ENCODE data around the gene POLN. TPM values are rescaled to one million over a fixed set of nuclear protein-coding genes. Genes with fewer than 3 reads are reported as not detected.

Gene POLN
- total RNA-seq, 2 experiments from 2014 or later = 4.0 to 4.4 TPM

DNA sequence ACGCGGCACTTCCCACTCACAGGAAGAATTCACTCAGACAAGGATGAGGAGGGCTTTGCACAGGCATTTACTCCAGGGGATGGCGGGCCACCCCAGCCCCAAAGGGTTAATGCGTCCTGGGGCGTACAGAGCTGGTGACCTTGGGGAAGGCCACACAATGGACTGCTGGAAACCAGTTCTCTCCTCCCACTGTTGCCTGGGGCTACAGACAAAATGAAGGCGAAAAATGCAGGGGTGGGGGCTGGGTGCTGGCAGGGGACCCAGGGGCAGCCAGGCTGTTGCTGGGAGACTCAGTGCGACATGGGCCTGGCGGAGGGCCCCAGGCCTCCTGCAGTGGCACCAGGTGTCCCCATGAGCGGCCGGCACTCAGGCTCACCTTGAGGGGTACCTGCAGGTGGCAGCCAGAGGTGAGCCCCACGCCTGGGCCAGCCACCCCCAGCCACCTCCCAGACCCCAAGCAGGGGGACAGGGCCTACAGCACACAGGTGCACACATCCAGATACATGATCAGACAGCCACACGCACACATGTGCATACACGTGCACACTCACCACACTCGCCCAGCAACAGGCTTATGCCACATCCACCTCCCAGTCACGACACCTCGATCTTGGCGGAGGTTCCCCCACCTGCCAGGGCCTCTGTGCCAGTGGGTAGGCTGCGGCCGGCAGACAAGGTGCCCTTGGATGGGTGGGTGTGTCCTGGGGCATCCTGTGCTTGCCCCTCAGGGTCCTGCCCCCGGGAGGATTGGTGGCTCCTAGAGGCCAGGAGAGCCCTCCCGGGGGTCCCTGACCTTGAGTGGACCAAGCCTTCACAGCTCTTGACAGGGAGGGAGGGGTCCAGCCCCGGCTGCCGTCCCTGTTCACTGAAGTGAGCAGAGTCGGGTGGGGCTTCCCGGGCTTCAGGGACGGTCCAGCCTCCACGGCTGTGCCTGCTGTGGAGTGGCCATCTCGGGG lies 169.7 kb downstream of the POLN start:
- H3K4me2 ChIP-seq (ENCODE audit: low read length) = no peak overlapping the region

DNA sequence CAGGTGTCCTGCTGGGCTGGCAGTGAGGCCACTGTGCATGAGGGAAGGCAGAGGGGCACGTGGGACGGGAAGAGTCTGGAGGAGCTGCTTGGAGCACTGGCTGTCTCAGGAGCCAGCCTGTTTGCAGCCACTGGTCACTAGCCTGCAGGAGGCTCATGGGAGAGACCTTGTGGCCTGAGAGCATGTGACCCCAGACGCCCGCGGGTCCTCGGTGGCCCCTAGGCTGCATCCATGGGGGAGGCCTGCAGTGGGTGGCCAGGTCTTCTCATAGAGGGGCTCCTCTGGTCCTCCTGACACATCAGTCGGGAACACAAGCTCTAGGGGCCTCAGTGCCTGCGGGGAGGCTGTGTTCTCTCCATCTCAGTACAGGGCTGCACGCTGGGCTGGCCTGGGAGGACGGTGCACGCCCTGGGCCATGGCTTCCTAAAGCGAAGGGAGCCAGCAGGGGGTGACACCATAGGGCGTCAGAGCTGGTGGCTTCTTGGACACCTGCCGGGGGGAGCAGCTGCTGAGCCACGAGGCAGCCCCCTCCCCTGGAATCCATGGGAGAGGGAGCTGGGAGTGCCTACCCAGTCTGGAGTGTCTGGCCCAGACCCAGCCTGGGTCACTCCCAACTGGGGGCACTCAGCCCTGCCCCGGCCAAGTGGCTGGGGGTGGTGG lies 170.5 kb downstream of the POLN start:
- no peaks in the 10 kb centered on the region for H3K36me3 ChIP-seq (ENCODE audit: insufficient read depth, low read length)
- H3K27ac ChIP-seq (ENCODE audit: low read depth, low read length, poor library complexity, severe bottlenecking) = no peak overlapping the region
- ChIA-PET POLR2A (no interaction called here), CTCF (ENCODE audit: unreplicated experiment) (no interaction called here)
- no peak for DNase-seq (ENCODE audit: low spot score)
- no peak for TF ChIP-seq EZH2phosphoT487 (IDR thresholded peaks at IDR 0.05; ENCODE audit: borderline replicate concordance, low read depth, low read length)
- TF ChIP-seq, protein P1, sequence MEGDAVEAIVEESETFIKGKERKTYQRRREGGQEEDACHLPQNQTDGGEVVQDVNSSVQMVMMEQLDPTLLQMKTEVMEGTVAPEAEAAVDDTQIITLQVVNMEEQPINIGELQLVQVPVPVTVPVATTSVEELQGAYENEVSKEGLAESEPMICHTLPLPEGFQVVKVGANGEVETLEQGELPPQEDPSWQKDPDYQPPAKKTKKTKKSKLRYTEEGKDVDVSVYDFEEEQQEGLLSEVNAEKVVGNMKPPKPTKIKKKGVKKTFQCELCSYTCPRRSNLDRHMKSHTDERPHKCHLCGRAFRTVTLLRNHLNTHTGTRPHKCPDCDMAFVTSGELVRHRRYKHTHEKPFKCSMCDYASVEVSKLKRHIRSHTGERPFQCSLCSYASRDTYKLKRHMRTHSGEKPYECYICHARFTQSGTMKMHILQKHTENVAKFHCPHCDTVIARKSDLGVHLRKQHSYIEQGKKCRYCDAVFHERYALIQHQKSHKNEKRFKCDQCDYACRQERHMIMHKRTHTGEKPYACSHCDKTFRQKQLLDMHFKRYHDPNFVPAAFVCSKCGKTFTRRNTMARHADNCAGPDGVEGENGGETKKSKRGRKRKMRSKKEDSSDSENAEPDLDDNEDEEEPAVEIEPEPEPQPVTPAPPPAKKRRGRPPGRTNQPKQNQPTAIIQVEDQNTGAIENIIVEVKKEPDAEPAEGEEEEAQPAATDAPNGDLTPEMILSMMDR (conservative IDR thresholded peaks at IDR 0.05; ENCODE audit: low read length) = no peak
- no peaks in the 10 kb centered on the region for H3K9me3 ChIP-seq (ENCODE audit: low read length)
- intact Hi-C loops (cut with micrococcal nuclease; ENCODE audit: unreplicated experiment) = no loop called here
- H4K20me1 ChIP-seq (ENCODE audit: insufficient read depth, low read length) = no peaks in the 10 kb centered on the region
- H2AFZ ChIP-seq (ENCODE audit: low read length) = no peak overlapping the region
- no TSS peak for BruUV-seq (replicated peaks)
- H3K79me2 ChIP-seq (ENCODE audit: insufficient read depth, low read depth, low read length) = no peaks in the 10 kb centered on the region
- no peaks in the 10 kb centered on the region for H3K9me2 ChIP-seq (ENCODE audit: insufficient read depth, low read length)
- H3K4me2 ChIP-seq (ENCODE audit: low read length) = no peak overlapping the region
- no peak overlapping the region for H3K4me3 ChIP-seq (ENCODE audit: low read depth, low read length, poor library complexity, severe bottlenecking)
- no peaks in the 10 kb centered on the region for H3K4me1 ChIP-seq (ENCODE audit: insufficient read depth, low read length, poor library complexity, severe bottlenecking)

More for the DNA sequence above, 169.7 kb downstream of the POLN start:
- intact Hi-C loops (cut with micrococcal nuclease; ENCODE audit: unreplicated experiment) = no loop called here
- H3K79me2 ChIP-seq (ENCODE audit: insufficient read depth, low read depth, low read length) = no peaks in the 10 kb centered on the region
- no peak for DNase-seq (ENCODE audit: low spot score)
- no peak for TF ChIP-seq EZH2phosphoT487 (IDR thresholded peaks at IDR 0.05; ENCODE audit: borderline replicate concordance, low read depth, low read length)
- TF ChIP-seq, protein P1 (conservative IDR thresholded peaks at IDR 0.05; ENCODE audit: low read length) = no peak
- no peaks in the 10 kb centered on the region for H3K9me3 ChIP-seq (ENCODE audit: low read length)
- BruUV-seq (replicated peaks) = no TSS peak
- H3K27ac ChIP-seq (ENCODE audit: low read depth, low read length, poor library complexity, severe bottlenecking) = no peak overlapping the region
- no peaks in the 10 kb centered on the region for H3K9me2 ChIP-seq (ENCODE audit: insufficient read depth, low read length)
- no peaks in the 10 kb centered on the region for H3K36me3 ChIP-seq (ENCODE audit: insufficient read depth, low read length)
- no peak overlapping the region for H2AFZ ChIP-seq (ENCODE audit: low read length)
- H3K4me3 ChIP-seq (ENCODE audit: low read depth, low read length, poor library complexity, severe bottlenecking) = no peak overlapping the region
- POLR2A ChIA-PET = no interaction called here
- CTCF ChIA-PET (ENCODE audit: unreplicated experiment) = no interaction called here
- no peaks in the 10 kb centered on the region for H4K20me1 ChIP-seq (ENCODE audit: insufficient read depth, low read length)
- H3K4me1 ChIP-seq (ENCODE audit: insufficient read depth, low read length, poor library complexity, severe bottlenecking) = no peaks in the 10 kb centered on the region

Measured in OCI-LY7 (cell line).